ENCODE data around the gene CLEC4M. TPM values are rescaled to one million over a fixed set of nuclear protein-coding genes. Genes with fewer than 3 reads are reported as not detected.

Gene CLEC4M
- total and polyA plus RNA-seq, 4 donors: 22.2 to 33.5 (median 32.9) TPM

- no peak for TF ChIP-seq TAF1 (conservative IDR thresholded peaks at IDR 0.05)
- TF ChIP-seq, protein P1, sequence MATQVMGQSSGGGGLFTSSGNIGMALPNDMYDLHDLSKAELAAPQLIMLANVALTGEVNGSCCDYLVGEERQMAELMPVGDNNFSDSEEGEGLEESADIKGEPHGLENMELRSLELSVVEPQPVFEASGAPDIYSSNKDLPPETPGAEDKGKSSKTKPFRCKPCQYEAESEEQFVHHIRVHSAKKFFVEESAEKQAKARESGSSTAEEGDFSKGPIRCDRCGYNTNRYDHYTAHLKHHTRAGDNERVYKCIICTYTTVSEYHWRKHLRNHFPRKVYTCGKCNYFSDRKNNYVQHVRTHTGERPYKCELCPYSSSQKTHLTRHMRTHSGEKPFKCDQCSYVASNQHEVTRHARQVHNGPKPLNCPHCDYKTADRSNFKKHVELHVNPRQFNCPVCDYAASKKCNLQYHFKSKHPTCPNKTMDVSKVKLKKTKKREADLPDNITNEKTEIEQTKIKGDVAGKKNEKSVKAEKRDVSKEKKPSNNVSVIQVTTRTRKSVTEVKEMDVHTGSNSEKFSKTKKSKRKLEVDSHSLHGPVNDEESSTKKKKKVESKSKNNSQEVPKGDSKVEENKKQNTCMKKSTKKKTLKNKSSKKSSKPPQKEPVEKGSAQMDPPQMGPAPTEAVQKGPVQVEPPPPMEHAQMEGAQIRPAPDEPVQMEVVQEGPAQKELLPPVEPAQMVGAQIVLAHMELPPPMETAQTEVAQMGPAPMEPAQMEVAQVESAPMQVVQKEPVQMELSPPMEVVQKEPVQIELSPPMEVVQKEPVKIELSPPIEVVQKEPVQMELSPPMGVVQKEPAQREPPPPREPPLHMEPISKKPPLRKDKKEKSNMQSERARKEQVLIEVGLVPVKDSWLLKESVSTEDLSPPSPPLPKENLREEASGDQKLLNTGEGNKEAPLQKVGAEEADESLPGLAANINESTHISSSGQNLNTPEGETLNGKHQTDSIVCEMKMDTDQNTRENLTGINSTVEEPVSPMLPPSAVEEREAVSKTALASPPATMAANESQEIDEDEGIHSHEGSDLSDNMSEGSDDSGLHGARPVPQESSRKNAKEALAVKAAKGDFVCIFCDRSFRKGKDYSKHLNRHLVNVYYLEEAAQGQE (IDR thresholded peaks at IDR 0.05): no peak
- no peak for TF ChIP-seq NR2F2 (IDR thresholded peaks at IDR 0.05)
- no peak for TF ChIP-seq EGR1 (IDR thresholded peaks at IDR 0.05; ENCODE audit: low read depth in 2 of 2)
- no peak for TF ChIP-seq ATF3 (IDR thresholded peaks at IDR 0.05)
- TF ChIP-seq FOXA2 (IDR thresholded peaks at IDR 0.05): no peak
- no peak for TF ChIP-seq HNF4A (conservative IDR thresholded peaks at IDR 0.05)
- TF ChIP-seq, protein P2, sequence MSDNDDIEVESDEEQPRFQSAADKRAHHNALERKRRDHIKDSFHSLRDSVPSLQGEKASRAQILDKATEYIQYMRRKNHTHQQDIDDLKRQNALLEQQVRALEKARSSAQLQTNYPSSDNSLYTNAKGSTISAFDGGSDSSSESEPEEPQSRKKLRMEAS (IDR thresholded peaks at IDR 0.05): no peak
- TF ChIP-seq RAD21 (IDR thresholded peaks at IDR 0.05): no peak
- TF ChIP-seq, protein P3, sequence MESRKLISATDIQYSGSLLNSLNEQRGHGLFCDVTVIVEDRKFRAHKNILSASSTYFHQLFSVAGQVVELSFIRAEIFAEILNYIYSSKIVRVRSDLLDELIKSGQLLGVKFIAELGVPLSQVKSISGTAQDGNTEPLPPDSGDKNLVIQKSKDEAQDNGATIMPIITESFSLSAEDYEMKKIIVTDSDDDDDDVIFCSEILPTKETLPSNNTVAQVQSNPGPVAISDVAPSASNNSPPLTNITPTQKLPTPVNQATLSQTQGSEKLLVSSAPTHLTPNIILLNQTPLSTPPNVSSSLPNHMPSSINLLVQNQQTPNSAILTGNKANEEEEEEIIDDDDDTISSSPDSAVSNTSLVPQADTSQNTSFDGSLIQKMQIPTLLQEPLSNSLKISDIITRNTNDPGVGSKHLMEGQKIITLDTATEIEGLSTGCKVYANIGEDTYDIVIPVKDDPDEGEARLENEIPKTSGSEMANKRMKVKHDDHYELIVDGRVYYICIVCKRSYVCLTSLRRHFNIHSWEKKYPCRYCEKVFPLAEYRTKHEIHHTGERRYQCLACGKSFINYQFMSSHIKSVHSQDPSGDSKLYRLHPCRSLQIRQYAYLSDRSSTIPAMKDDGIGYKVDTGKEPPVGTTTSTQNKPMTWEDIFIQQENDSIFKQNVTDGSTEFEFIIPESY (IDR thresholded peaks at IDR 0.05): no peak
- TF ChIP-seq FOXA1 (IDR thresholded peaks at IDR 0.05): no peak
- no peak for TF ChIP-seq RXRA (IDR thresholded peaks at IDR 0.05)
- TF ChIP-seq JUND (IDR thresholded peaks at IDR 0.05): no peak
- TF ChIP-seq, protein P4, sequence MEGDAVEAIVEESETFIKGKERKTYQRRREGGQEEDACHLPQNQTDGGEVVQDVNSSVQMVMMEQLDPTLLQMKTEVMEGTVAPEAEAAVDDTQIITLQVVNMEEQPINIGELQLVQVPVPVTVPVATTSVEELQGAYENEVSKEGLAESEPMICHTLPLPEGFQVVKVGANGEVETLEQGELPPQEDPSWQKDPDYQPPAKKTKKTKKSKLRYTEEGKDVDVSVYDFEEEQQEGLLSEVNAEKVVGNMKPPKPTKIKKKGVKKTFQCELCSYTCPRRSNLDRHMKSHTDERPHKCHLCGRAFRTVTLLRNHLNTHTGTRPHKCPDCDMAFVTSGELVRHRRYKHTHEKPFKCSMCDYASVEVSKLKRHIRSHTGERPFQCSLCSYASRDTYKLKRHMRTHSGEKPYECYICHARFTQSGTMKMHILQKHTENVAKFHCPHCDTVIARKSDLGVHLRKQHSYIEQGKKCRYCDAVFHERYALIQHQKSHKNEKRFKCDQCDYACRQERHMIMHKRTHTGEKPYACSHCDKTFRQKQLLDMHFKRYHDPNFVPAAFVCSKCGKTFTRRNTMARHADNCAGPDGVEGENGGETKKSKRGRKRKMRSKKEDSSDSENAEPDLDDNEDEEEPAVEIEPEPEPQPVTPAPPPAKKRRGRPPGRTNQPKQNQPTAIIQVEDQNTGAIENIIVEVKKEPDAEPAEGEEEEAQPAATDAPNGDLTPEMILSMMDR (IDR thresholded peaks at IDR 0.05; ENCODE audit: low read depth, low read length, missing input control): no peak
- no peak for TF ChIP-seq HNF4G (IDR thresholded peaks at IDR 0.05)
- TF ChIP-seq GABPA (IDR thresholded peaks at IDR 0.05 in 1 of 2, conservative IDR thresholded peaks at IDR 0.05 in 1 of 2): no peak
- TF ChIP-seq YY1 (IDR thresholded peaks at IDR 0.05): no peak
- TF ChIP-seq SP1 (IDR thresholded peaks at IDR 0.05): no peak
- H3K36me3 ChIP-seq (ENCODE audit: control insufficient read depth in 4 of 4, insufficient read depth in 3 of 4, low read depth in 1 of 4, low read length in 3 of 4): no peaks in the 10 kb centered on the region
- no peak overlapping the region for H3K4me3 ChIP-seq (ENCODE audit: low read depth in 1 of 3, low read length in 3 of 3)
- H3K27me3 ChIP-seq (ENCODE audit: control insufficient read depth in 4 of 4, insufficient read depth in 4 of 4, low read length in 3 of 4): no peaks in the 10 kb centered on the region
- no peaks in the 10 kb centered on the region for H3K4me1 ChIP-seq (ENCODE audit: control insufficient read depth in 4 of 4, insufficient read depth in 4 of 4, low read length in 3 of 4)
- H3K27ac ChIP-seq (ENCODE audit: low read depth in 1 of 2, low read length in 2 of 2): no peak overlapping the region
- 87% methylated on average over 1 of the region's 1 CpG for WGBS
- peaks cover 2 to 11% (median 5%) of the 10 kb centered on the region in 4 donors for H3K9me3 ChIP-seq (ENCODE audit: control insufficient read depth in 4 of 4, low read length in 3 of 4)
- no peak for DNase-seq (ENCODE audit: low spot score)
- no peak overlapping the region for H3K9ac ChIP-seq (ENCODE audit: low read depth in 1 of 2, low read length in 2 of 2)
Measured at GRCh38 chr19:7759156-7759555, 3.9 kb upstream of the CLEC4M start.

Measured in liver (tissue), 9 donors.